B cell (primary cell): ENCODE results near the gene HERC2. TPM values are rescaled to one million over a fixed set of nuclear protein-coding genes. Genes with fewer than 3 reads are reported as not detected.
"Not testable (repeated sequence)": the region's sequence is repeated elsewhere in the genome, so short reads cannot be mapped to it uniquely, and the experiment has no call there.

Source experiments
- ATAC-seq: fragments of 200-7000 bp; cut with Tn5 transposase; one replicate; pipeline ENCODE4 v1.10.0; 2021; ENCODE audit warnings: low read depth, mild to moderate bottlenecking, moderate number of reproducible peaks, moderate library complexity
- CTCF ChIA-PET: fragments of 350-600 bp; sonication (Branson Sonifier 250); formaldehyde crosslinking; loops from one replicate; lab custom pipeline; 2021; ENCODE audit warnings: antibody characterized with exemption, inconsistent platforms; lab: Charles Lee
- POLR2A ChIA-PET: fragments of 350-600 bp; sonication (Branson Sonifier 250); formaldehyde crosslinking; loops from one replicate; lab custom pipeline; 2021; ENCODE audit warnings: antibody characterized with exemption; lab: Charles Lee
- DNase-seq: peaks from one replicate; pipeline ENCODE4 v3.0.0; 2013
- H2AFZ ChIP-seq: 2 replicates; pipeline ENCODE4 v1.6.1; 2012; ENCODE audit warnings: mild to moderate bottlenecking, low read depth, low read length; ENCODE audit not compliant: insufficient read depth, poor library complexity, severe bottlenecking
- H3K27ac ChIP-seq, 2 donors: 1 replicate in 1 of 2; 2 replicates in 1 of 2; pipeline ENCODE4 v1.5.1; 2012 to 2013; ENCODE audit warnings: low read length in 2 of 2, mild to moderate bottlenecking in 2 of 2, moderate library complexity in 1 of 2
- H3K27me3 ChIP-seq, 4 experiments: fragments of 200-600 bp in 1 of 4; sonication (generic) in 1 of 4; replicated peaks in 1 of 4; 1 replicate in 2 of 4; 2 replicates in 2 of 4; pipeline versions ENCODE4 v1.6.1 to v1.7.0; 2013 to 2016; ENCODE audit warnings: low read length in 3 of 4, mild to moderate bottlenecking in 2 of 4, mixed read lengths in 1 of 4, moderate library complexity in 1 of 4; ENCODE audit not compliant: insufficient read depth in 4 of 4, control insufficient read depth in 3 of 4; ENCODE audit errors: control extremely low read depth in 1 of 4
- H3K36me3 ChIP-seq, 2 experiments: replicated peaks in 1 of 2; 1 replicate in 1 of 2; 2 replicates in 1 of 2; pipeline versions ENCODE4 v1.6.1 to v1.7.1; 2013; ENCODE audit warnings: low read length in 1 of 2; ENCODE audit not compliant: insufficient read depth in 2 of 2, control insufficient read depth in 1 of 2; ENCODE audit errors: control extremely low read depth in 1 of 2, extremely low read depth in 1 of 2
- H3K4me1 ChIP-seq, 2 donors: fragments of 200-600 bp in 1 of 2; sonication (generic) in 1 of 2; 1 replicate in 1 of 2; 2 replicates in 1 of 2; pipeline versions ENCODE4 v1.5.1 to v1.6.1; 2013 to 2017; ENCODE audit warnings: low read length in 2 of 2; ENCODE audit not compliant: control insufficient read depth in 2 of 2, insufficient read depth in 2 of 2
- H3K4me2 ChIP-seq: replicated peaks from 2 replicates; pipeline ENCODE3; 2012; ENCODE audit warnings: mild to moderate bottlenecking, low read depth, low read length; ENCODE audit not compliant: poor library complexity, severe bottlenecking
- H3K4me3 ChIP-seq, 5 experiments: fragments of 200-600 bp in 1 of 5; sonication (generic) in 1 of 5; 1 replicate in 3 of 5; 2 replicates in 2 of 5; pipeline versions ENCODE4 v1.5.1 to v1.7.0; 2011 to 2016; ENCODE audit warnings: low read length in 4 of 5, mild to moderate bottlenecking in 4 of 5, low read depth in 2 of 5, control low read depth in 1 of 5, moderate library complexity in 1 of 5; ENCODE audit not compliant: insufficient read depth in 1 of 5; ENCODE audit errors: control extremely low read depth in 1 of 5, extremely low read depth in 1 of 5
- H3K79me2 ChIP-seq: fragments of 200-600 bp; sonication (generic); one replicate; pipeline ENCODE4 v1.6.0; 2016; ENCODE audit warnings: low read length; ENCODE audit not compliant: control insufficient read depth, insufficient read depth
- H3K9ac ChIP-seq: fragments of 200-600 bp; sonication (generic); 2 replicates; pipeline ENCODE4 v1.6.1; 2017; ENCODE audit warnings: mild to moderate bottlenecking, low read length, moderate library complexity
- H3K9me3 ChIP-seq, 3 donors: one replicate each; pipeline versions ENCODE4 v1.6.1 to v1.7.1; 2013; ENCODE audit warnings: low read length in 2 of 3; ENCODE audit not compliant: control insufficient read depth in 2 of 3, insufficient read depth in 1 of 3; ENCODE audit errors: control extremely low read depth in 1 of 3
- H4K20me1 ChIP-seq: 2 replicates; pipeline ENCODE4 v1.6.0; 2012; ENCODE audit warnings: mild to moderate bottlenecking, low read length; ENCODE audit not compliant: insufficient read depth, control insufficient read depth, poor library complexity, severe bottlenecking
- H3K27ac Mint-ChIP-seq: one replicate; pipeline ENCODE4 v1.8.0; 2021; ENCODE audit warnings: mixed read lengths
- H3K27me3 Mint-ChIP-seq: one replicate; pipeline ENCODE4 v1.8.0; 2021; ENCODE audit warnings: mixed read lengths
- H3K4me1 Mint-ChIP-seq: one replicate; pipeline ENCODE4 v1.8.0; 2021; ENCODE audit warnings: mixed read lengths
- H3K4me3 Mint-ChIP-seq: one replicate; pipeline ENCODE4 v1.8.0; 2021; ENCODE audit warnings: mixed read lengths
- H3K9me3 Mint-ChIP-seq: one replicate; pipeline ENCODE4 v1.8.0; 2022; ENCODE audit warnings: mixed read lengths; ENCODE audit not compliant: insufficient read depth
- EZH2 ChIP-seq: IDR thresholded peaks from 2 replicates; pipeline ENCODE4 v1.6.1; 2012; ENCODE audit warnings: borderline replicate concordance, low read depth, mild to moderate bottlenecking, moderate library complexity, low read length; ENCODE audit not compliant: insufficient read depth, poor library complexity, severe bottlenecking
- WGBS: methylation state at CpG from one replicate; pipeline ENCODE4 v1.1.5; 2013; ENCODE audit warnings: missing lambda C conversion rate; ENCODE audit not compliant: insufficient coverage; 5-methylcytosine and 5-hydroxymethylcytosine counted together
- intact Hi-C: fragments of 100-400 bp; cut with micrococcal nuclease; formaldehyde crosslinking; loops from one replicate; pipeline ENCODE4 v1.10.0; 2022
- polyA plus RNA-seq: library from polyadenylated mRNA; depleted of rRNA; stranded (reverse); fragments of >200 nt; gene quantifications from 2 replicates; pipeline ENCODE4 v1.2.3, GENCODE V29; 2012
- total RNA-seq, 2 donors: library from RNA; stranded (reverse); fragments of 120-200 nt in 1 of 2; gene quantifications; 1 replicate in 1 of 2; 2 replicates in 1 of 2; pipeline versions ENCODE4 v1.2.3 to v1.2.4, GENCODE V29; 2013 to 2022
- TF ChIP-seq, protein P1 (sequence below): fragments of 200-600 bp; IDR thresholded peaks from one replicate; pipeline ENCODE4 v1.8.0; 2022; ENCODE audit warnings: antibody characterized with exemption, mild to moderate bottlenecking

HERC2 gene
- total and polyA plus RNA-seq, 2 donors (not counting 1 experiment from before 2014, with no cell fraction given) = 31.0 to 52.7 TPM

DNA sequence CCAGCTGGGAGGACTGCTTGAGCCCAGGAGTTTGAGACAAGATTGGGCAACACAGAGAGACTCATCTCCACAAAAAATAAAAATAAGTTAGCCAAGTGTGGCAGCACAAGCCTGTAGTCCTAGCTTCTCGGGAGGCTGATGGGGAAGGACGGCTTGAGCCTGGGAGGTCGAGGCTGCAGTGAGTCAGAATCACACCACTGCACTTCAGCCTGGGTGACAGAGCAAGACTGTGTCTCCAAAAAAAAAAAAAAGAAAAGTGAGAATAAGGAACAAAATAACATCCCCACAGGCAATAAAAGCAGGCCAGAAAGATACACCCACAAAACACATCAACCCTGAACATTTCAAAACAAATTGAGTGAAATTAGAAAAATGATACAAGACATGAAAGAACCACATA is 174.2 kb downstream of the HERC2 start:
- Histone ChIP-seq H3K36me3 (peaks cover 0 to 33% of the 10 kb centered on the region in 2 experiments), H3K4me1 (no peaks in the 10 kb centered on the region), H3K79me2 (no peaks in the 10 kb centered on the region), H4K20me1 (no peaks in the 10 kb centered on the region), H3K27ac (no peak overlapping the region), H3K4me2 (no peak overlapping the region), H3K9me3 (peaks cover 0 to 14% (median 2%) of the 10 kb centered on the region in 3 donors), H2AFZ (no peak overlapping the region), H3K4me3 (no peak overlapping the region), H3K27me3 (no peaks in the 10 kb centered on the region), H3K9ac (no peak overlapping the region)
- TF ChIP-seq, protein P1, sequence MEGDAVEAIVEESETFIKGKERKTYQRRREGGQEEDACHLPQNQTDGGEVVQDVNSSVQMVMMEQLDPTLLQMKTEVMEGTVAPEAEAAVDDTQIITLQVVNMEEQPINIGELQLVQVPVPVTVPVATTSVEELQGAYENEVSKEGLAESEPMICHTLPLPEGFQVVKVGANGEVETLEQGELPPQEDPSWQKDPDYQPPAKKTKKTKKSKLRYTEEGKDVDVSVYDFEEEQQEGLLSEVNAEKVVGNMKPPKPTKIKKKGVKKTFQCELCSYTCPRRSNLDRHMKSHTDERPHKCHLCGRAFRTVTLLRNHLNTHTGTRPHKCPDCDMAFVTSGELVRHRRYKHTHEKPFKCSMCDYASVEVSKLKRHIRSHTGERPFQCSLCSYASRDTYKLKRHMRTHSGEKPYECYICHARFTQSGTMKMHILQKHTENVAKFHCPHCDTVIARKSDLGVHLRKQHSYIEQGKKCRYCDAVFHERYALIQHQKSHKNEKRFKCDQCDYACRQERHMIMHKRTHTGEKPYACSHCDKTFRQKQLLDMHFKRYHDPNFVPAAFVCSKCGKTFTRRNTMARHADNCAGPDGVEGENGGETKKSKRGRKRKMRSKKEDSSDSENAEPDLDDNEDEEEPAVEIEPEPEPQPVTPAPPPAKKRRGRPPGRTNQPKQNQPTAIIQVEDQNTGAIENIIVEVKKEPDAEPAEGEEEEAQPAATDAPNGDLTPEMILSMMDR = no peak
- no peak for TF ChIP-seq EZH2
- intact Hi-C loops = no loop called here
- Mint-ChIP-seq H3K4me3 (no peak overlapping the region), H3K4me1 (no peaks in the 10 kb centered on the region), H3K27ac (no peak overlapping the region), H3K27me3 (no peaks in the 10 kb centered on the region), H3K9me3 (peaks cover 5% of the 10 kb centered on the region)
- no peak for DNase-seq
- ATAC-seq = no peak
- WGBS = 89% methylated on average over 3 of the region's 3 CpGs
- CTCF ChIA-PET = no interaction called here
- POLR2A ChIA-PET = no interaction called here

DNA sequence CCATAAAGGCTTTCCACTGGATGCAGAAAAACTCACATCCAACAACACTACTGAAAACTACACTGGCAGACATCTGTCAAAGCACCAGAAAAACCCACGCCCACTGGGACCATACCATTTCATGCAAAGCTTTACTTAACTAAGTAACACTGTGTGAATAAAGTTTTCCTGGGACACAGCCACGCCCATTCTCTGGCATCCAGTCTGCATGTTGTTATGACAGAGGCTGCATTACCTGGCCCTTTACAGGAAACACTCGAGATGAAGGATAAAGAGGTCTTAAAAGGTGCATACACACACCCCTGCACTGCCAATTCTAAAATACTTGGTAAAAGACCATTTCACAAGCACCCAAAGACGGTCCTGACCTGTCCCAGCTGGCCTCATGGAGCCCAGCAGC is 176.6 kb downstream of the HERC2 start:
- H3K4me3 Mint-ChIP-seq, DNase-seq, H3K79me2 ChIP-seq, H3K27me3 Mint-ChIP-seq, CTCF ChIA-PET, H2AFZ ChIP-seq, H3K4me2 ChIP-seq, H3K9me3 Mint-ChIP-seq, H3K4me3 ChIP-seq, H3K27ac Mint-ChIP-seq, H4K20me1 ChIP-seq, ATAC-seq, H3K27ac ChIP-seq, H3K27me3 ChIP-seq, H3K4me1 Mint-ChIP-seq, H3K4me1 ChIP-seq, intact Hi-C loops, H3K9ac ChIP-seq: not testable (repeated sequence)
- Histone ChIP-seq H3K9me3 (peaks cover 0 to 14% (median 2%) of the 10 kb centered on the region in 3 donors), H3K36me3 (peaks cover 2 to 34% of the 10 kb centered on the region in 2 experiments)
- POLR2A ChIA-PET = interaction anchor here (0.6 kb wide), 1 partner anchor 45 kb away, joined by 3 read pairs; no protein-coding TSS in a partner anchor
- 100% methylated on average over 1 of the region's 4 CpGs for whole genome bisulfite sequencing
